GM20000 (cell line): ENCODE measurements around the gene CAPN3.

Source experiments
- DNase-seq: peaks from one replicate; pipeline ENCODE4 v3.0.0; 2012; ENCODE audit warnings: low spot score
- CTCF ChIP-seq: IDR thresholded peaks from 2 replicates; pipeline ENCODE4 v1.5.1; 2012; ENCODE audit warnings: mild to moderate bottlenecking, control low read depth; ENCODE audit errors: extremely low read depth, missing control alignments

Gene CAPN3

GRCh38 chr15:42345504-42345903 is 13.8 kb upstream of the CAPN3 start:
- no peak for TF ChIP-seq CTCF
- no peak for DNase-seq

GRCh38 chr15:42348083-42348482 is 11.2 kb upstream of the CAPN3 start:
- TF ChIP-seq CTCF = no peak

GRCh38 chr15:42349186-42349585 is 10.1 kb upstream of the CAPN3 start:
- TF ChIP-seq CTCF = no peak
- DNase-seq = no peak

More at GRCh38 chr15:42348083-42348482, 11.2 kb upstream of the CAPN3 start:
- no peak for DNase-seq

GRCh38 chr15:42352401-42352800 is 6.9 kb upstream of the CAPN3 start:
- no peak for DNase-seq
- no peak for TF ChIP-seq CTCF

- no peak for DNase-seq
- no peak for TF ChIP-seq CTCF
These were observed 6.2 kb upstream of the CAPN3 start for GRCh38 chr15:42353061-42353460.

- TF ChIP-seq CTCF = no peak
- no peak for DNase-seq
These were observed 4.5 kb upstream of the CAPN3 start for GRCh38 chr15:42354824-42355223.

GRCh38 chr15:42355291-42355690 is 4.0 kb upstream of the CAPN3 start:
- no peak for DNase-seq
- TF ChIP-seq CTCF = no peak
